GM23248 (cell line): ENCODE results near the gene KRT38. TPM values are rescaled to one million over a fixed set of nuclear protein-coding genes. Genes with fewer than 3 reads are reported as not detected.

Experiments used
- DNase-seq: peaks from one replicate; pipeline ENCODE4 v3.0.0-alpha.2; 2015
- H2AFZ ChIP-seq: fragments of 200-600 bp; sonication (generic); 2 replicates; pipeline ENCODE4 v1.6.1; 2016; ENCODE audit warnings: antibody characterized with exemption
- H3F3A ChIP-seq: fragments of 200-600 bp; sonication (generic); 2 replicates; pipeline ENCODE4 v1.6.1; 2016; ENCODE audit warnings: mild to moderate bottlenecking, antibody characterized with exemption, mixed run types; ENCODE audit not compliant: insufficient read depth
- H3K27ac ChIP-seq: fragments of 200-600 bp; sonication (generic); 2 replicates; pipeline ENCODE4 v1.5.1; 2016; ENCODE audit warnings: mild to moderate bottlenecking
- H3K27me3 ChIP-seq: fragments of 200-600 bp; sonication (generic); replicated peaks from 2 replicates; pipeline ENCODE4 v1.6.1; 2016; ENCODE audit warnings: mild to moderate bottlenecking; ENCODE audit not compliant: insufficient read depth
- H3K36me3 ChIP-seq: fragments of 200-600 bp; sonication (generic); 2 replicates; pipeline ENCODE4 v1.6.1; 2016; ENCODE audit warnings: low read depth, mild to moderate bottlenecking
- H3K4me1 ChIP-seq: fragments of 200-600 bp; sonication (generic); 2 replicates; pipeline ENCODE4 v1.6.1; 2016; ENCODE audit warnings: mild to moderate bottlenecking; ENCODE audit not compliant: insufficient read depth
- H3K4me2 ChIP-seq: fragments of 200-600 bp; sonication (generic); one replicate; pipeline ENCODE4 v1.6.1; 2016; ENCODE audit warnings: mild to moderate bottlenecking; ENCODE audit not compliant: unreplicated experiment
- H3K4me3 ChIP-seq: fragments of 200-600 bp; sonication (generic); 2 replicates; pipeline ENCODE4 v1.5.1; 2016; ENCODE audit warnings: mild to moderate bottlenecking
- H3K79me2 ChIP-seq: fragments of 200-600 bp; sonication (generic); 2 replicates; pipeline ENCODE4 v1.6.1; 2016; ENCODE audit warnings: mild to moderate bottlenecking; ENCODE audit not compliant: insufficient read depth
- H3K9ac ChIP-seq: fragments of 200-600 bp; sonication (generic); 2 replicates; pipeline ENCODE4 v1.6.1; 2016; ENCODE audit warnings: mild to moderate bottlenecking
- H3K9me2 ChIP-seq: fragments of 200-600 bp; sonication (generic); 2 replicates; pipeline ENCODE4 v1.6.1; 2016; ENCODE audit warnings: mixed run types, mild to moderate bottlenecking, moderate library complexity; ENCODE audit not compliant: insufficient read depth
- H3K9me3 ChIP-seq: fragments of 200-600 bp; sonication (generic); one replicate; pipeline ENCODE4 v1.6.1; 2017; ENCODE audit warnings: low read depth
- H4K20me1 ChIP-seq: fragments of 200-600 bp; sonication (generic); 2 replicates; pipeline ENCODE4 v1.6.0; 2016; ENCODE audit not compliant: insufficient read depth
- EZH2 ChIP-seq: fragments of 200-600 bp; sonication (generic); IDR thresholded peaks from 2 replicates; pipeline ENCODE4 v1.6.1; 2018; ENCODE audit warnings: antibody characterized with exemption, mild to moderate bottlenecking; ENCODE audit not compliant: insufficient read depth, poor library complexity, severe bottlenecking
- EZH2phosphoT487 ChIP-seq: fragments of 200-600 bp; sonication (generic); IDR thresholded peaks from 2 replicates; pipeline ENCODE4 v1.6.1; 2018; ENCODE audit warnings: antibody characterized with exemption, moderate library complexity, mild to moderate bottlenecking, low read depth; ENCODE audit not compliant: insufficient read depth
- WGBS, 2 experiments: methylation state at CpG; one replicate each; pipeline ENCODE4 v1.1.6; 2015 to 2017; ENCODE audit warnings: low lambda C conversion rate in 2 of 2, low coverage in 1 of 2; ENCODE audit errors: missing lambda C conversion rate in 2 of 2; 5-methylcytosine and 5-hydroxymethylcytosine counted together
- in situ Hi-C: fragments of 300-500 bp; cut with MboI; formaldehyde crosslinking; loops from 2 replicates; pipeline ENCODE4 v1.15.0; 2020
- polyA plus RNA-seq: library from polyadenylated mRNA; unstranded; fragments of >200 nt; fragmentation: Nextera tagmentation; extraction: Ambion mirVana; gene quantifications from 2 replicates; pipeline ENCODE4 v1.2.1, GENCODE V29; 2016
- total RNA-seq: library from RNA; depleted of rRNA; stranded (reverse); fragments of >200 nt; shearing (Covaris generic); gene quantifications from 2 replicates; pipeline ENCODE4 v1.2.3, GENCODE V29; 2014

KRT38 gene
- total and polyA plus RNA-seq, 2 experiments from 2014 or later: not detected

- Histone ChIP-seq H3K79me2 (no peaks in the 10 kb centered on the region), H3K27me3 (no peaks in the 10 kb centered on the region), H3K9me2 (no peaks in the 10 kb centered on the region), H3K4me3 (no peak overlapping the region), H3K4me1 (peaks cover 23% of the 10 kb centered on the region), H2AFZ (no peak overlapping the region), H3K36me3 (no peaks in the 10 kb centered on the region), H3K9me3 (no peaks in the 10 kb centered on the region), H3K9ac (no peak overlapping the region), H3K4me2 (no peak overlapping the region), H3K27ac (no peak overlapping the region), H3F3A (peaks cover 18% of the 10 kb centered on the region; the same call in 1 of the 2 replicates), H4K20me1 (no peaks in the 10 kb centered on the region)
- no peak for TF ChIP-seq EZH2phosphoT487
- no peak for TF ChIP-seq EZH2
- in situ Hi-C loops: no loop called here
- 10 to 17% methylated on average over 2 of the region's 2 CpGs for WGBS, 2 experiments
- DNase-seq: peak; percentile 40
Observed at GRCh38 chr17:41451154-41451728, 10.5 kb upstream of the KRT38 start.

- no peaks in the 10 kb centered on the region for H3K9me2 ChIP-seq
- no peaks in the 10 kb centered on the region for H3K79me2 ChIP-seq
- no peak overlapping the region for H3K4me2 ChIP-seq
- peaks cover 20% of the 10 kb centered on the region for H3K4me1 ChIP-seq
- H3K27me3 ChIP-seq: no peaks in the 10 kb centered on the region
- WGBS, 2 experiments: 83 to 90% methylated on average over 6 of the region's 6 CpGs
- no peak overlapping the region for H3K9ac ChIP-seq
- H3K9me3 ChIP-seq: no peaks in the 10 kb centered on the region
- H3F3A ChIP-seq: peaks cover 21% of the 10 kb centered on the region
- in situ Hi-C loops: no loop called here
- no peaks in the 10 kb centered on the region for H4K20me1 ChIP-seq
- DNase-seq: no peak
- TF ChIP-seq EZH2phosphoT487: no peak
- no peak for TF ChIP-seq EZH2
- no peak overlapping the region for H3K27ac ChIP-seq
- H3K4me3 ChIP-seq: no peak overlapping the region
- no peaks in the 10 kb centered on the region for H3K36me3 ChIP-seq
- H2AFZ ChIP-seq: no peak overlapping the region
Observed at GRCh38 chr17:41449008-41449407, 8.2 kb upstream of the KRT38 start.

GRCh38 chr17:41448506-41448905, 7.7 kb upstream of the KRT38 start:
- Histone ChIP-seq H3K4me3 (no peak overlapping the region), H3F3A (peaks cover 26% of the 10 kb centered on the region), H3K9me2 (no peaks in the 10 kb centered on the region), H3K36me3 (no peaks in the 10 kb centered on the region), H3K4me2 (no peak overlapping the region), H3K9me3 (no peaks in the 10 kb centered on the region), H2AFZ (no peak overlapping the region), H3K4me1 (peaks cover 22% of the 10 kb centered on the region), H3K27ac (no peak overlapping the region), H3K9ac (no peak overlapping the region), H3K27me3 (no peaks in the 10 kb centered on the region), H4K20me1 (no peaks in the 10 kb centered on the region), H3K79me2 (no peaks in the 10 kb centered on the region)
- DNase-seq: peak; percentile 50
- 51 to 56% methylated on average over 2 of the region's 2 CpGs for WGBS, 2 experiments
- no peak for TF ChIP-seq EZH2phosphoT487
- in situ Hi-C loops: no loop called here

GRCh38 chr17:41446806-41447205, 6.0 kb upstream of the KRT38 start:
- peak; percentile 76 for DNase-seq
- Histone ChIP-seq H3K4me1 (peaks cover 32% of the 10 kb centered on the region), H4K20me1 (no peaks in the 10 kb centered on the region), H3K9ac (no peak overlapping the region), H3K27ac (0 out of 2 replicates have a peak overlapping the region, but pooled peaks have one; percentile 14), H3K4me3 (no peak overlapping the region), H3K36me3 (no peaks in the 10 kb centered on the region), H3K79me2 (no peaks in the 10 kb centered on the region), H2AFZ (no peak overlapping the region), H3K9me2 (no peaks in the 10 kb centered on the region), H3F3A (peaks cover 35% of the 10 kb centered on the region), H3K27me3 (no peaks in the 10 kb centered on the region), H3K4me2 (peak overlapping the region; percentile 59), H3K9me3 (no peaks in the 10 kb centered on the region)
- 3% methylated on average over 2 of the region's 2 CpGs for WGBS, 2 experiments
- TF ChIP-seq EZH2 (no peak), EZH2phosphoT487 (no peak)
- in situ Hi-C loops: no loop called here

- Histone ChIP-seq H3K27ac (no peak overlapping the region), H3F3A (peaks cover 35% of the 10 kb centered on the region), H3K4me3 (no peak overlapping the region), H2AFZ (no peak overlapping the region), H3K9me2 (no peaks in the 10 kb centered on the region), H3K79me2 (no peaks in the 10 kb centered on the region), H3K9me3 (no peaks in the 10 kb centered on the region), H3K27me3 (peaks cover 4% of the 10 kb centered on the region; the same call in 1 of the 2 replicates), H3K36me3 (no peaks in the 10 kb centered on the region), H4K20me1 (no peaks in the 10 kb centered on the region), H3K9ac (no peak overlapping the region), H3K4me1 (peaks cover 32% of the 10 kb centered on the region), H3K4me2 (no peak overlapping the region)
- WGBS, 2 experiments: 50 to 57% methylated on average over 3 of the region's 3 CpGs
- in situ Hi-C loops: no loop called here
- DNase-seq: no peak
- no peak for TF ChIP-seq EZH2phosphoT487
- no peak for TF ChIP-seq EZH2
Observed at GRCh38 chr17:41444640-41445039, 3.9 kb upstream of the KRT38 start.
